ENCODE data around the gene MYCT1.

Gene MYCT1

GRCh38 chr6:152695372-152696045 is 2.2 kb upstream of the MYCT1 start:
- Mint-ChIP-seq H3K4me3 (no peak overlapping the region), H3K27ac (no peak overlapping the region), H3K36me3 (ENCODE audit: low read depth) (no peaks in the 10 kb centered on the region)

DNA sequence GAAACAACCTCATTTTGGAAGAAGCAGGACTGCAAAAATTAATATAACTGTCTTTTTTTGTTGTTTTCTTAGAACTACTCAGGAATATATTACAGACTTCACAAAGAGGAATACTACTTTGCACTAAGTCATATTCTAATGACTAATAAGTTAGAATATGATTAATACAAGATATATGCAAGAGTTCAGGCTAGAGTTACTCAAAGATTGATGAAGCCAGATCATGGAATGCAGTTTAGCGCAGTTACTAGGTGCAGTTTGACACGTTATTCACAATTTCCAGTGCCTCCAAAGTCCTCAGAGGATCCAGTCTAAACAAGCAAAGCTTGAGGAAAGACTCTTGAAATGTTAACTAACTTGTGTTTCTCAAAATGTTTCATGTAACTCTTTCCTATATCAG is 1.2 kb upstream of the MYCT1 start:
- H3K36me3 Mint-ChIP-seq (ENCODE audit: low read depth) = no peaks in the 10 kb centered on the region
- no peaks in the 10 kb centered on the region for H3K9me3 Mint-ChIP-seq
- DNase-seq = no peak
- H3K4me3 Mint-ChIP-seq = no peak overlapping the region
- H3K27ac Mint-ChIP-seq = no peak overlapping the region
- peaks cover 3% of the 10 kb centered on the region for H3K27me3 Mint-ChIP-seq (ENCODE audit: low read depth, poor library complexity)
- H3K4me1 Mint-ChIP-seq = no peaks in the 10 kb centered on the region
- TF ChIP-seq, protein P1, sequence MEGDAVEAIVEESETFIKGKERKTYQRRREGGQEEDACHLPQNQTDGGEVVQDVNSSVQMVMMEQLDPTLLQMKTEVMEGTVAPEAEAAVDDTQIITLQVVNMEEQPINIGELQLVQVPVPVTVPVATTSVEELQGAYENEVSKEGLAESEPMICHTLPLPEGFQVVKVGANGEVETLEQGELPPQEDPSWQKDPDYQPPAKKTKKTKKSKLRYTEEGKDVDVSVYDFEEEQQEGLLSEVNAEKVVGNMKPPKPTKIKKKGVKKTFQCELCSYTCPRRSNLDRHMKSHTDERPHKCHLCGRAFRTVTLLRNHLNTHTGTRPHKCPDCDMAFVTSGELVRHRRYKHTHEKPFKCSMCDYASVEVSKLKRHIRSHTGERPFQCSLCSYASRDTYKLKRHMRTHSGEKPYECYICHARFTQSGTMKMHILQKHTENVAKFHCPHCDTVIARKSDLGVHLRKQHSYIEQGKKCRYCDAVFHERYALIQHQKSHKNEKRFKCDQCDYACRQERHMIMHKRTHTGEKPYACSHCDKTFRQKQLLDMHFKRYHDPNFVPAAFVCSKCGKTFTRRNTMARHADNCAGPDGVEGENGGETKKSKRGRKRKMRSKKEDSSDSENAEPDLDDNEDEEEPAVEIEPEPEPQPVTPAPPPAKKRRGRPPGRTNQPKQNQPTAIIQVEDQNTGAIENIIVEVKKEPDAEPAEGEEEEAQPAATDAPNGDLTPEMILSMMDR (IDR thresholded peaks at IDR 0.05) = no peak

More at GRCh38 chr6:152695372-152696045, 2.2 kb upstream of the MYCT1 start:
- DNase-seq = no peak
- H3K4me1 Mint-ChIP-seq = no peaks in the 10 kb centered on the region
- TF ChIP-seq, protein P1 (IDR thresholded peaks at IDR 0.05) = no peak
- H3K27me3 Mint-ChIP-seq (ENCODE audit: low read depth, poor library complexity) = peaks cover 3% of the 10 kb centered on the region
- no peaks in the 10 kb centered on the region for H3K9me3 Mint-ChIP-seq

DNA sequence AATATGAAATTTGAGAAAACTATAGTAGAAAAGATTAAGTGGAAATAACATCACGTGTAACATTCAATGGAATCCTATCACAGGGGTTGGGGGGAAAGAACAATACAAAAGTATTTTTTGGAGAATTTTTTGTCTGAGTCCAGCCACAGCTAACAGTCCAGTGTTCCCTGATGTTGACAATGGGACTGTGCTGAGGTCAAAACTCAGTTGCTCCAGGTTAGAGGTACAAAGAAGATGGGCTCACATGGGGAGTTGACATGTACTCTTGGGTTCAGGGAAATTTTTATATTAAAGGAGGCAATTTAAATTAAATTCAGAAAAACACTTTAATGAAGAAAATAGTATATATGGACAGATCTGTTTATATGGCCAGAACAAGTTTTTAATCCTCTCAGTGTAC is 995 bp downstream of the MYCT1 start:
- TF ChIP-seq, protein P1 (IDR thresholded peaks at IDR 0.05) = no peak
- H3K27ac Mint-ChIP-seq = no peak overlapping the region
- H3K36me3 Mint-ChIP-seq (ENCODE audit: low read depth) = no peaks in the 10 kb centered on the region
- no peak for DNase-seq
- H3K9me3 Mint-ChIP-seq = no peaks in the 10 kb centered on the region
- no peak overlapping the region for H3K4me3 Mint-ChIP-seq
- no peaks in the 10 kb centered on the region for H3K4me1 Mint-ChIP-seq
- H3K27me3 Mint-ChIP-seq (ENCODE audit: low read depth, poor library complexity) = peaks cover 3% of the 10 kb centered on the region

DNA sequence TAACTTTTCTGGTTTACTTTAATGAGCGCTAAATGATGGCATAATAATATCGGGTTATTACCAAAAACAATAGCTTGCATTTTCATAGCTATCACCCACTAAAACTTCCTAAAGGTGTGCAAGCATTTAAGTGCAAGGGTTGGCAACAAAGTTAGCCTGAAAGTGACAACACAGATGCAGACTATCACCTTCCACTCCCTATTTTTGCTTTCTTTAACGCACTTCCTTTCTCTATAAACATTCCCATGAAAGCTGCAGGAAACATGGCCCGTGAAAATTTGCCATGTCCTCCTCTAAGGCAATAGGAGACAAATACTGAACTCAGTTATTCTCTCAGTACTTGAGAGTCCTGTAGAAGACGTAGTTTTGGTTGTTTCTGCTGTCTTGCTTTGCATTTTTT is 2.7 kb downstream of the MYCT1 start:
- H3K4me3 Mint-ChIP-seq = no peak overlapping the region
- no peaks in the 10 kb centered on the region for H3K9me3 Mint-ChIP-seq
- no peaks in the 10 kb centered on the region for H3K4me1 Mint-ChIP-seq
- TF ChIP-seq, protein P1 (IDR thresholded peaks at IDR 0.05) = no peak
- no peaks in the 10 kb centered on the region for H3K36me3 Mint-ChIP-seq (ENCODE audit: low read depth)
- no peak for DNase-seq
- H3K27me3 Mint-ChIP-seq (ENCODE audit: low read depth, poor library complexity) = no peaks in the 10 kb centered on the region
- H3K27ac Mint-ChIP-seq = no peak overlapping the region

- TF ChIP-seq, protein P1 (IDR thresholded peaks at IDR 0.05) = no peak
- no peaks in the 10 kb centered on the region for H3K4me1 Mint-ChIP-seq
- H3K27me3 Mint-ChIP-seq (ENCODE audit: low read depth, poor library complexity) = no peaks in the 10 kb centered on the region
- no peak overlapping the region for H3K27ac Mint-ChIP-seq
- no peaks in the 10 kb centered on the region for H3K36me3 Mint-ChIP-seq (ENCODE audit: low read depth)
- no peak overlapping the region for H3K4me3 Mint-ChIP-seq
- no peaks in the 10 kb centered on the region for H3K9me3 Mint-ChIP-seq
- no peak for DNase-seq
Observed at GRCh38 chr6:152701081-152701862, 3.6 kb downstream of the MYCT1 start.
